GM21576 (cell line): Measurements from ENCODE around the gene CRTC1.

Experiments
- ATAC-seq: cut with Tn5 transposase; IDR thresholded peaks from one replicate; pipeline ENCODE4 v1.9.1; 2021; ENCODE audit warnings: mild to moderate bottlenecking, moderate library complexity; ENCODE audit not compliant: unreplicated experiment

The CRTC1 gene

GRCh38 chr19:18651300-18651699 is 32.2 kb upstream of the CRTC1 start:
- no peak for ATAC-seq

GRCh38 chr19:18651733-18652132 is 31.7 kb upstream of the CRTC1 start:
- ATAC-seq, result no peak

GRCh38 chr19:18653853-18654252 is 29.6 kb upstream of the CRTC1 start:
- ATAC-seq, result no peak

GRCh38 chr19:18654469-18654868 is 29.0 kb upstream of the CRTC1 start:
- no peak for ATAC-seq

- no peak for ATAC-seq
Measured at GRCh38 chr19:18655173-18655844, 28.2 kb upstream of the CRTC1 start.

GRCh38 chr19:18656337-18657086 is 27.0 kb upstream of the CRTC1 start:
- ATAC-seq, result no peak

GRCh38 chr19:18657590-18658365 is 25.7 kb upstream of the CRTC1 start:
- ATAC-seq, result no peak

- ATAC-seq, result no peak
Measured at GRCh38 chr19:18658366-18658855, 25.1 kb upstream of the CRTC1 start.

- no peak for ATAC-seq
Measured at GRCh38 chr19:18659281-18660050, 24.0 kb upstream of the CRTC1 start.

- ATAC-seq, result no peak
Measured at GRCh38 chr19:18660051-18660910, 23.2 kb upstream of the CRTC1 start.

- ATAC-seq, result no peak
Measured at GRCh38 chr19:18660939-18661670, 22.4 kb upstream of the CRTC1 start.

GRCh38 chr19:18662972-18663732 is 20.3 kb upstream of the CRTC1 start:
- ATAC-seq, result no peak

- ATAC-seq, result no peak
Measured at GRCh38 chr19:18663940-18664530, 19.4 kb upstream of the CRTC1 start.

GRCh38 chr19:18665771-18666202 is 17.7 kb upstream of the CRTC1 start:
- no peak for ATAC-seq

GRCh38 chr19:18666317-18666716 is 17.2 kb upstream of the CRTC1 start:
- no peak for ATAC-seq

- no peak for ATAC-seq
Measured at GRCh38 chr19:18666784-18667183, 16.7 kb upstream of the CRTC1 start.

GRCh38 chr19:18667531-18668251 is 15.8 kb upstream of the CRTC1 start:
- ATAC-seq, result no peak
